GM19238 (cell line): Measurements from ENCODE around the gene TYW1.
"Not testable (repeated sequence)": the region's sequence is repeated elsewhere in the genome, so short reads cannot be mapped to it uniquely, and the experiment has no call there.

Experiments
- DNase-seq: peaks from one replicate; pipeline ENCODE4 v3.0.0; 2011; ENCODE audit warnings: low spot score; ENCODE audit not compliant: insufficient read length

Gene TYW1

DNA sequence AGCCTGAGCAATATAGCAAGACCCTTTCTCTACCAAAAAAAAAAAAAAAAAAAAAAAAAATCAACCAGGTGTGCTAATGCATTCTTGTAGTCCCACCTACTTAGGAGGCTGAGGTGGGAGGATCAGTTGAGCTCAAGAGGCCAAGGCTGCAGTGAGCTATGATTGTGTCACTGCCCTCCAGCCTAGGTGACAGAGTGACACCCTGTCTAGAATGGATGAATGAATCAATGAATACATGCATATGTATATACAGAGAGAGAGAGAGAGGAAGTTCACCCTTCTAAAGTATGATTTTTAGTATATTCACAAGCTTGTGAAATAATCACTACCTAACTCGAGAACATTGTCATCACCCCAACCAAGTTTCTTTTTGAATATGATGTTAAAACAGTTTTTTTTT, 138.3 kb downstream of the TYW1 start:
- DNase-seq = not testable (repeated sequence)

DNA sequence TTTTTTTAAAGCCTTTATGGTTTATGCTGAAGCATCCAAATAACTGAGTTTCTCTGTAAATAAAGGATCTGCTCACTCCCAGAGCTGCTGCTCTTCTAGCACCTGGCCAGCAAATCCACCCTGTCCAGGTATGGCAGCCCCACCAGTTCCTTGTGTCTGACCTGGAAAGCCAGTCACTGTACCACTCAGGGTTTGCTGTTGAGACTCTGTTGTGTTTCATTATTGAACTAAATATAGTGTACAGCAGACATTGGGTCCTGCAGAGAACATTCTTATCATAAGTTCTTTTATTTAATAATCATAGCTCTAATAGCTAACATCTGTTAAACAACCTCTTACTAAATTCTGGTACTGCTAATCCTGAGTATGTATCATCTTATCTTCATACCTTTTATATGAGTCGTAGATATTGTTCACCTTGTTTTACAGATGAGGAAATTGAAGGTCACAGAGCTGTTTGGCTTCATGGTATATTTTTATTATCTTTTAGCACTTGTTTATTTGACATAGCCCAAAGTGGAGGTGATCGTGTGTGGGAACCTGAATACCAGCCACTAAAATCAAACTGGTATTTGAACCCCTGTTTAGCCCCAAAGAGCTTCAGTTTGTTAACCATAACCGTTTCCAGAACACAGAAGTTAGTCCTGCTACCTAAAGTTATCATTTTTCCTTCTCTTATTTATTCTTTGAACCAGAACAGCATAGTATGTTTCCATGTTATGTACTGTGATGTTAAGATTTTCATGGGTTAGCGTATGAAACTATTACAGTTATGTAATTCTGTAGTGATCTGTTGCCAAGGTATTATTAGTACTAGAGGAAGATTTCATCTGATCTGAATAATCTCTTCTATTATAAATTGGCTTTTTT, 139.2 kb downstream of the TYW1 start:
- not testable (repeated sequence) for DNase-seq

DNA sequence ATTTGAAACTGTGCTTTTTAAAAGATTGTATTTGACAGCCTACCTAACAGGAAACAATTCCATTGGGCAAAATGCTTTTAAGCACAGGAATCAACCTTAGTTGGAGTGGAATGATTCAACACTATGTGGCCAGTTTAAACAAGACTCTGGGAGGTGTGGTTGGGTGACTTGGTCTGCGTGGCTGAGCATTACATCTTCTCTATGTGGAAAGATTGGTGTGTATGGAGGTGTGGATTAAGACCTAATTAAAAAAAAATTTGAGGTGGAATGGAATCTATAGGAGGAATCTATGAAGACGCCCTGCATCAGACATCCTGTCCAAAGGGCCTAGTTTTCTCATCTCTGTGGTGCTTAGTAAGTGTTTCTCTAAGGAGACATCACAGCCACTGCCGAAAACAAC, 140.9 kb downstream of the TYW1 start:
- DNase-seq = not testable (repeated sequence)

DNA sequence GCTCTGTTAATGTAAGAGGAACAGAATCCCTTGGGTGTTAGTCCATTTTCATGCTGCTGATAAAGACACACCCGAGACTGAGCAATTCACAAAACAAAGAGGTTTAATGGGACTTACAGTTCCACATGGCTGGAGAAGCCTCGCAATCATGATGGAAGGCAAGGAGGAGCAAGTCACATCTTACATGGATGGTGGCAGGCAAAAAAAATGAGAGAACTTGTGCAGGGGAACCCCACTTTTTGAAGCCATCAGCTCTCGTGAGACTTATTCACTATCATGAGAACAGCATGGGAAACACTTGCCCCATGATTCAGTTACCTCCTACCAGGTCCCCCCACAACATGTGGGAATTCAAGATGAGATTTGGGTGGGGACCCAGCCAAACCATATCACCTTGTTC, 143.2 kb downstream of the TYW1 start:
- DNase-seq = not testable (repeated sequence)

DNA sequence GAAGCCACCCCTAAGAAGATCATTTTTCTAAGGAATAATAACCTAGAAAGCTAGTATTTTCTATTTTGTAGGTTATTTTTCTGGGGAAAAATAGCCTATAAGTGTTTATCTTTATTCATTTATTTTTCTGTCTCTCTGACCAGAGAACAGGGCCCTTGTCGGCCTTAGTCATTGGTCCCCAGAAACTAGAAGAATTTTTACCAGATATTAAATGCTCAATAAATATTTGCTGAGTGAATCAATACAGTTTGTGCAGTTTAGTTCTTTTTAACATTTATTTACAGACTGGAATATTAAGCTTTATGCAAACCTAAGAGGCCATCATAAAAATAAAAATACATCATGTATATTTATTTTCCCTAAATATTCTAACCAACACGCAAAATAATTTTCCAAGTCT, 144.4 kb downstream of the TYW1 start:
- DNase-seq = not testable (repeated sequence)

DNA sequence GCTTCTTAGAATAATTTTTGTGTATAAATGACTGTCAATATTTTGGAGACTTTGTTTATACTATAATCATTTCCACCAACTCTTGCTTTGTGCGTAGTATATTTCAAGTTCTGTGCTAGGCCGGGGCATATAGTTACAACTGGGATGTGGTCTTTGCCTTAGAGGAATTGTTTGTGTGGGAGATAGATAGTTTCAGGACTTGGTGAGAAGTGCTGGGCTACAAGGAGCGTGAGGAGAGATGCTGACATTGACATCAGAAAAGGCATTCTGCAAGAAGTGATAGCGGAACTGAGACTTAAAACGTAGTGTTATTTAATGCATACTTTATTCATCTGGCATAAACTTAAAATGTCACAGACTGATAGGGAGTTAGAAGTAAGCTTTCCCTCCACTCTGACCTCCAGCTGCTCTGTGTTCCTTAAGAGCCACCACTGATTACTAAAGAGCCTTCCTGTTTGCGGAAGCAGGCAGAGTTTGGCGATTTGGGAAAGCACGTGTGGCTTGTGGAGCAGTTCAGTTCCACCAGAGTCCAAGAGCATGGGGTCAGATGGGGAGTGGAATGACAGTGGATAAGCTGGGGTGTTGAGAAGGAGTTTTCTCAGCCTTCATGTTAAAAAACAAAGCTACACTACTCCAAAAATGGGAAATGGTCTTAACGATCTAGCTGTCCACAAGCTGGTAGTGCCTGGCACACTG, 146.6 kb downstream of the TYW1 start:
- not testable (repeated sequence) for DNase-seq

DNA sequence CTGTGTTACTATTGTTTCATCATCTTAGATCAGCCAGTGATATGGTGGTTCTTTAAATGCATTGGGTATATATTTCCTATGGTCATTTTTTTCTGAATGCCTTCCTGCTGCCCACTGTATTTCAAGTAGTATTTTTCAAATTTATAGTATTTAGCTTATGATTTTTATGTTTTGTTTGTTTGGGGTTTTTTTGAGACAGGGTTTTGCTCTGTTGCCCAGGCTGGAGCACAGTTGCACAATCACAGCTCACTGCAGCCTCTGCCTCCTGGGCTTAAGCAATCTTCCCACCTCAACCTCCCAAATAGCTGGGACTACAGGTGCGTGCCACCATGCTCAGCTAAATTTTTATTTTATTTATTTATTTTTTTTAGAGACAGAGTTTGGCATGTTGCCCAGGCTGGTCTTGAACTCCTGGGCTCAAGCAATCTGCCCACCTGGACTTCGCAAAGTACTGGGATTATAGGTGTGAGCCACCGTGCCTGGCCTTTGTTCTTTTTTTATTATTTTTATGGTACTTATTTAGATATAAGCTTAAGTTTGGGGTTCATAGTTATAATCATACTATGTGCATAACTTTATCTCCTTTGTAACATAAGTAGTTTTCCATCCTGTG, 149.1 kb downstream of the TYW1 start:
- not testable (repeated sequence) for DNase-seq

DNA sequence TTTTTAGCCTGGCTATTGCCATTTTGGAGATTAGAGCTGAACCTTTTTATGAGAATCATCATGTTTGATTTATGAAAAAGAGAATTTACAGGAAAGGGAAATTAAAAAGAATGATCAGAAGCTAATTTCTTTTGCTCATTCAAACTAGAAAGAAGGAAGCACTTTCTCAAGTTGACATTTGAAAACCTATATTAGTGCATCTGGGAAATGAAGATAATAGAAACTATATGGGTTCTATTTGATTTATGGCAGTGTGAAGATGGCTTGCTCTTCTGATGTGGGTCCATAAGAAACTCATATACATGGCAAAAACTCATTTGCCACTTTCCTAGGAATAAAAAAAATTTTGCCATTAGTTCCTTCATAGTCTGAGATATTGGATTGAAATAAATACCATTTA, 152.5 kb downstream of the TYW1 start:
- not testable (repeated sequence) for DNase-seq

DNA sequence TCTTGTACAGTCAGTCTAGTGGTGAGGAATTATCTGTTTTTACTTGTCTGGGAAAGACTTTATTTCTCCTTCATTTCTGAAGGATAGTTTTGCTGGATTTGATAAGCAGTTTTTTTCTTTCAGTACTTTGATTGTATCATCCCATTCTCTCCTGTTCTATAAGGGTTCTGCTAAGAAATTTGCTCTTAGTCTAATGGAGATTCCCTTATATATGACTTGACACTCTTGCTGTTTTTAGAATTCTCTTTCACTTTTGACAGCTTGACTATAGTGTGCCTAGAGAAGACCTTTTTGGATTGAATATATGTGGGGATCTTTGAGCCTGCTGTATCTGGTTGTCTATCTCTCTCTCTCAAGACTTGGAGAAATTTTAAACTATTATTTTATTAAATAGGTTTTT, 157.7 kb downstream of the TYW1 start:
- DNase-seq = not testable (repeated sequence)

DNA sequence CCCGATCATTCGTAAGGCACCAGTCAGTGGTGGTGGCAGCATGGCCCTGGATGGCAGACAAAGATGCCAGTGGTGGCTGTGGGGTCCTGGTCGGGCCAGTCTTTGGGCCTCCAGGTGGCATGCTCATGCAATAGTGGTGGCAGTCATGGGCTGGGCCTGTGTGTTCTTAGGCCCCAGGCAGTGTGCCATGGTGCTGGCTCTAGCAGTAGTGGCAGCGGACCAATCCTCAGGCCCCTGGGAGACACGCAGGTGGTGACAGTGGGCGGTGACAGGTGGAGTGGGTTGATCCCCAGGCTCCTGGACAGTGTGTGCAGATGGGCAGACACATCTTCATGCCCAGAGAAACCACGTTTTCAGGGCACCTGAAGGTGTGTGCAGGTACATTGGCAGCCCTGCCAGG, 159.4 kb downstream of the TYW1 start:
- DNase-seq = not testable (repeated sequence)

DNA sequence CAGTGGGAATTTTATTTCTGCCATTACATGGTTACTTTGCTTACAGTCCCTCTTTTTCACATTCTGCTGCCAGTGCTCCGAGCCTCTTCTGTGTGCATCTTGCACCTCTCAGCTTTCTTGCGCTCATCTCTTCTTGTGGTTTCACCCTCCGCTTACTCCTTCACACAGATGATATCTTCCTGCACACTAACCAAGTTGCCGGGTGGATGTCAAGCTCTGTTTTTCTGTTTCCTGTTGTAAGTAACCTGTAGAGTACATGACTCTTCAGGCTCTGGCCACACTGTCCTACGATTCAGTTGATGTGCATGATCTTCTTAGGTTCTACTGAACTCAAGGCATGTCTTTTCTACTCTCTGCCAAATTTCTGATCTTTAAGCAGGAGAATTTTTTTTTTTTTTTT, 166.7 kb downstream of the TYW1 start:
- DNase-seq = not testable (repeated sequence)

DNA sequence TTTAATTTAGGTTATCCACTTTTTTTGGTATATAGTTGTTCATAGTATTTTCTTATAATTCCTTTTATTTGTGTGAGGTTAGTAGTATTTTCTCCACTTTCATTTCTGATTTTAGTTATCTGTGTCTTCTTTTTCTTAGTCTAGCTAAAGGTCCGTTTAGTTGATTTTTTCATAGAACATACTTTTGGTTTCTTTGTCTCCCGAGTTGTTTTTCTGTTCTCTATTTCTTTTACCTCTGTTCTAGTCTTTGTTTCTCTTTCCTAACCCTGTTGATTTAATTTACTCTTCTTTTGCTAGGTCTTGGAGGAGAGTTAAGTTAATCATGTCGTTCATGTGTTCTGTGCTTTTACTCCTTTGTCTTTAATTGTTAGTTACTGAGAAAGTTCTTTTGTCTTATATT, 174.5 kb downstream of the TYW1 start:
- DNase-seq = not testable (repeated sequence)

DNA sequence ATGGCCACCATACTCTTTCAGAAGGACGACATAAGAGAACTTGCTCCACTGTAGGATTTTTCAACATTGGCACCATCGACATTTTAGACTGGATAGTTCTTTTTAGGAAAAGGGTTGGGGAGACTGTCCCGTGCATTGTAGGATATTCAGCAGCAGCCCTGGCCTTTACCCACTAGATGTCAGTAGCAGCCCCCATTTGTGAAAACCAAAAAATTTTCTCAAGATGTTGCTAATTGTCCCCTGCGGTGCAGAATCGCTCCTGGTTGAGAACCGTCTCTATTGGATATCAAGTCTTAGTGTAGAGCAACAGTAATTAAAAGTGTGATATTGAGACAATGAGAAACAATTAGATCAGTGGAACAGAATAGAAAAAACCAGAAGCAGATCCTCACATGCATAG, 180.1 kb downstream of the TYW1 start:
- not testable (repeated sequence) for DNase-seq

DNA sequence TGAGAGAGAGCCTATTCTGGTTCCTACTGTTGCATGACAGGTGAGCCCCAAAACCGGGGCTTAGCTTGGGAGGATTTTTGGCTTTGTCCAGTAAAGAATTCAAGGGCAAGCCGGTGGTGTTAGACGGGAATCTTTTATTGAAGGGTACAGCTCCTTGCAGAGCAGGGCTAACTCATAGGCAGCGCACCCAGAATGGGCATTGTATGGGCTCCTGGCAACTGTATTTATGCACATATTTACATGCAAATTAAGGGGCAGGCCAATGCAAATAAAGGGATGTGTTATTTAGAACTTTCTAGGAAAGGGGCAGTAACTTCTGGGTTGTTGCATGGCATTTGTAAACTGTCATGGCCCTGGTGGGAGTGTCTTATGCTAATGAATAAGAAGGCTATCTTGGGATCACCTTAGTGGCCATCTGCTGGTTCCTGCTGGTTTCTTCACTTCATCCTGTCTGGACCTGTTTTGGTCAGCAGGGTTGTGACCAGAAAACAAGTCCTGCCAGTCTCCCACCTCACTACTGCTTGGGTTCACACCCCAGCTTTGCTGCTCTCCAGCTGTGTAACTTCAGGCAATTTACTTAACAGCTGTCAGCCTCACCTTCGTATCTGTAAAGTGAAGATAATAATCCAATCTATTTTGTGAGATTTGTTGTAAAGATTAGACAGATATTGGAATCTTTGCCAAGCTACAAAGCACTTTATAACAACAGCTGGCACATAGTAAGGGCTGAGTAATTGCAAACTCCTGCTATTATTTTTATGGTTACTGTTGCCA, 182.5 kb downstream of the TYW1 start:
- DNase-seq = not testable (repeated sequence)

DNA sequence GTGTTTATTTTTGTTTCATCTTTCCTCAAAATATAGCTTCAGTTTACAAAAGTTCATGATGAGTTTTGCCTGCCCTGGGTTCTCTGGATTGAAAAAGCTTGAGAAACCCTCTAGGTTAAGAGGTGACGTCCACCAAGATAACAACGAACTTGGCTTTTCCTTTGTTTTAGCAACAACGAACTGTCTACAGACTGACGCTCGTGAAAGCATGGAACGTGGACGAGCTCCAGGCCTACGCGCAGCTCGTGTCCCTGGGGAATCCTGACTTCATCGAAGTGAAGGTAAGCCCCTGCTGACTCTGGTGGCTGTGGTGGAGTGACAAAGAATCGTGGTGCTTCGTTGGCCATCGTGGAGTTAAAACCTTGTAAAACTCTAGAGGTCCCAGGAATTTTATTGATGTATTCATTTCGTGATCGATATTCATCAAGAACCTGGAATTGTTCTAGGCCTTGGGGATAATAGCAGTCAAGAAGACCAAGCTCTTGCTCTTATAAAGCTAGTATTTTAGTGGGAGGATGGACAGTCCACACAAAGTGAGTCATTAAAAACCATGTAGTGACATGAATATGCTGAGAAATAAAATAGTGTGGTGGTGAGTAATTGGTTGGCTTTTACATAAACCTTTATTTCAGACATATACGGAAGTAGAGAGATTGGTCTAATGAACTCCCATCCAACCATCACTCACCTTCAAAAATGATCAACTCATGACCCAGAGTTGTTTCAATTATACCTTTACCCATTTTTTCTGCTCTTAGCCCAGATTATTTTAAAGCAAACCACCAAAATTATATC, 186.5 kb downstream of the TYW1 start:
- not testable (repeated sequence) for DNase-seq

DNA sequence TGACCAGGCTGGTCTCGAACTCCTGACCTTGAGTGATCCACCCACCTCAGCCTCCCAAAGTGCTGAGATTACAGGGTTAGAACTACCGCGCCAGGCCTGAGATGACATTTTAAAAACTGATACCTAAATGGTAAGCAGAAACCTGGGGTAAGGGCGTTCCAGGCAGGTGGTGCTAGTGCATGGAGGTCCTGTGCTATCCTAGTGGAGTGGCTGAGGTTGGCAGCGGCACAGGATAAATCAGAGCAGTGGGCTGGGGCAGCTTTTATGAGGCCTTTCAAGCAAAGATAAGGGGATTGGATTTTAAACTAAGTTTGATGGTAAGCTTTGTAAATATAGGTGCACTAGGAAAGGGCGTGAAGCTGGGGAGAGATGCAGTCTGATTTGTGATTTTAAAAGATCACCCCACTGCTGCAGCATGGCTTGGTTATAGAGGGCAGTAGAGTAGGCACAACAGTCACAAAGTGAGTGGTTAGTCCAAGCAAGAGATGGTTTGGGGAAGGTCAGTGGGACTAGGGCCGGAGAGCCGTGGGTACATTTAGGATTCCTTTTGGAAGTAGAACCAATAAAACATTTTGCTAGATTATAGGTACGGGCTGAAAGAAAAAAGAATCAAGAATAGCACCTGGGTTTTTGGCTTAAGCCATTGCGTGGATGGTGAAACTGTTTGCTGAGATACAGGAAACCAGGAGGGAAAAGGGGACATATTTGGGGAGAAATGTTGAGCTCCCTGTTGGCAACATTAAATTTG, 188.5 kb downstream of the TYW1 start:
- not testable (repeated sequence) for DNase-seq

DNA sequence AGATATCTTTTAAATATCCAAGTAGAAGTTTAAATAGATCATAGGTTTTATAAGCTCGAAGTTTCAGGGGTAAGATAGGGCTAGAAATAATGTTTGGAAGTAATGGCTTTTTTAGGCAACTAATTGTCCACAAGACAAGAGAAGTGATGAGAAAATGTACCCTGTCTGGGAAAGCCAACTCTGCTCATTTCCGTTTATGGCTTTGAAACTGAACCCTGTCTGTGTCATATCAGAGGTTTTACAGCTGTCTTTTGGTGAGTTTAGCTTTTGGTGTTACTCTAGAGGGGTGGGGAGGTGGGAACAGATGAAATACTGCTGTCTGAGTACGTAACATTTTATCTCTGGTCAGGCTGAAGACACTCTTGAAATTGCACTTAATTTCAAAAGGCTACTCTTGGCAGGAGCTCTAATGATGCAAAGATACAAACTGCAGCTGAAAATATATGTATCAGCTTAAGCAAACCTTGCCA, 189.1 kb downstream of the TYW1 start:
- DNase-seq = not testable (repeated sequence)

DNA sequence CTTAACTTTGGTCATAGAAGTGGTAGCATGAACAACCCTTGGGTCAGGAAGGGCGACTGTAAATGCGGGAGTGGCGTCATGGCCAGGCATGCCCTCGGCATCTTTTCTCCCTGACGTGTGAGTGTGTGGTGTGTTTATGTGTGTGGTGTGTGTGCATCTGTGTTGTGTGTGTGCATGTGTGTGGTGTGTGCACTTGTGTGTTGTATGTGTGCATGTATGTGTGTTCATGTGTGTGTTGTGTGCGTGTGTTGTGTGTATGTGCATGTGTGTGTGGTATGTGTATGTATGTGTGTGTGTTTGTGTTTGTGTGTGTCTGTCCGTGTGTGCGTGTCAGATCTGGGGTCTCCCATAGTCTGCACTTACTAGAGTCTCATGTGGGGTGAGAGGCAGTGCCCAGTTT, 192.5 kb downstream of the TYW1 start:
- not testable (repeated sequence) for DNase-seq

DNA sequence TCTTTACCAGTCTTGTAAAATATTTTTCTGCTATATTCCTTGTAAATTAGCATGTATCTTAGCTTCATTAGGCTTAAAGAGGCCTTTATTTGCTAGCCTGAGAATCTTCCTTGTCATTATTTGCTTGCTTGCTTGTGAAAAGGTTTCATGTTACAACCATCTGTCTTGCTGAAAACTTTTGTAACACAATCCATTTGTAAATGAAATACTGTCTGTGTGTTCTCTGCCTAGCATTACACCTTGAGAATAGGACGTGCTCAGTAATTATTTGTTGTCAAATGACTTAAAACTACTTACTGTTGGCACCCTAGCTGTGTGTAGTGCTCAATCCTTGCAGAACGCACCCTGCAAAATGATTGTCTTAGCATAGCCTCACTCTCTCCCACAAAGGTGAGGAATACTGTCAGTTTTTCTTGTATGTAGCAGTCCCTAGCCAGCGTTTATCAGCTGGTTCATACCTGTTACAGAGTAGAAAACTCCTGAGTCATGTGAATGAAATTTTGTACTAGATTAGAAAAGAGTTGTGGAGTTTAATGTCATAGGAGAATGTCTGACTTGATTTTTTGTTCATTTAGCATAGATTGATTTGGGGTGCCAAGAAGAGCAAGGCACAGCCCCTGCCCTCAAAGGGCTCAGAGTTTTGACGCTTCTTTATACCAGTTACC, 193.3 kb downstream of the TYW1 start:
- DNase-seq = not testable (repeated sequence)
